GM23338 (cell line): ENCODE results near the gene CHST13. TPM values are rescaled to one million over a fixed set of nuclear protein-coding genes. Genes with fewer than 3 reads are reported as not detected.

Experiments used
- ATAC-seq: fragments of 200-7000 bp; cut with Tn5 transposase; 3 replicates; pipeline ENCODE4 v1.9.1; 2020
- DNase-seq: peaks from one replicate; pipeline ENCODE4 v3.0.0-alpha.2; 2015; ENCODE audit warnings: low spot score
- H2AFZ ChIP-seq: fragments of 200-600 bp; sonication (generic); 2 replicates; pipeline ENCODE4 v1.8.0; 2016; ENCODE audit warnings: antibody characterized with exemption, mild to moderate bottlenecking, moderate library complexity
- H3F3A ChIP-seq: fragments of 200-600 bp; sonication (generic); replicated peaks from 2 replicates; pipeline ENCODE4 v1.8.0; 2017; ENCODE audit warnings: antibody characterized with exemption, mixed run types, low read depth
- H3K27ac ChIP-seq: fragments of 200-600 bp; sonication (generic); 2 replicates; pipeline ENCODE4 v1.6.1; 2016; ENCODE audit warnings: low read depth
- H3K27me3 ChIP-seq: fragments of 200-600 bp; sonication (generic); 2 replicates; pipeline ENCODE4 v1.8.0; 2016; ENCODE audit warnings: mild to moderate bottlenecking, mixed run types, moderate library complexity; ENCODE audit not compliant: insufficient read depth
- H3K36me3 ChIP-seq: fragments of 200-600 bp; sonication (generic); 2 replicates; pipeline ENCODE4 v1.8.0; 2016; ENCODE audit warnings: mild to moderate bottlenecking; ENCODE audit not compliant: insufficient read depth
- H3K4me1 ChIP-seq: fragments of 200-600 bp; sonication (generic); 2 replicates; pipeline ENCODE4 v1.8.0; 2016; ENCODE audit warnings: mild to moderate bottlenecking, moderate library complexity; ENCODE audit not compliant: insufficient read depth
- H3K4me2 ChIP-seq: fragments of 200-600 bp; sonication (generic); 2 replicates; pipeline ENCODE4 v1.7.1; 2017; ENCODE audit warnings: mixed run types
- H3K4me3 ChIP-seq: fragments of 200-600 bp; sonication (generic); 2 replicates; pipeline ENCODE4 v1.6.1; 2016; ENCODE audit warnings: mixed run types
- H3K79me2 ChIP-seq: fragments of 200-600 bp; sonication (generic); replicated peaks from 2 replicates; pipeline ENCODE4 v1.8.0; 2017; ENCODE audit warnings: mild to moderate bottlenecking; ENCODE audit not compliant: insufficient read depth
- H3K9me2 ChIP-seq: fragments of 200-600 bp; sonication (generic); 2 replicates; pipeline ENCODE4 v1.8.0; 2017; ENCODE audit not compliant: insufficient read depth
- H4K20me1 ChIP-seq: fragments of 200-600 bp; sonication (generic); replicated peaks from 2 replicates; pipeline ENCODE4 v1.8.0; 2017; ENCODE audit warnings: mild to moderate bottlenecking; ENCODE audit not compliant: insufficient read depth
- H3K27ac Mint-ChIP-seq: 2 replicates; pipeline ENCODE4 v1.8.0; 2020; ENCODE audit warnings: inconsistent platforms, mild to moderate bottlenecking, moderate library complexity, mixed read lengths
- H3K27me3 Mint-ChIP-seq: 3 replicates; pipeline ENCODE4 v1.8.0; 2022; ENCODE audit warnings: low read depth, mild to moderate bottlenecking, moderate library complexity, mixed read lengths, inconsistent platforms; ENCODE audit not compliant: insufficient read depth, poor library complexity
- H3K36me3 Mint-ChIP-seq: 3 replicates; pipeline ENCODE4 v1.8.0; 2021; ENCODE audit warnings: low read depth, mild to moderate bottlenecking, inconsistent platforms, moderate library complexity, mixed read lengths
- H3K4me1 Mint-ChIP-seq: 3 replicates; pipeline ENCODE4 v1.8.0; 2020; ENCODE audit warnings: mild to moderate bottlenecking, inconsistent platforms, mixed read lengths
- H3K4me3 Mint-ChIP-seq: 3 replicates; pipeline ENCODE4 v1.8.0; 2021; ENCODE audit warnings: moderate library complexity, mild to moderate bottlenecking, inconsistent platforms, mixed read lengths
- H3K9me3 Mint-ChIP-seq: 3 replicates; pipeline ENCODE4 v1.8.0; 2020; ENCODE audit warnings: moderate library complexity, mild to moderate bottlenecking, inconsistent platforms, mixed read lengths
- CTCF ChIP-seq, 2 experiments: fragments of 200-600 bp in 1 of 2; sonication (generic) in 1 of 2; conservative IDR thresholded peaks; 2 replicates each; pipeline versions ENCODE4 v1.5.1 to v1.6.1; 2016 to 2017; ENCODE audit warnings: antibody characterized with exemption in 2 of 2, low read depth in 2 of 2, mild to moderate bottlenecking in 2 of 2, moderate library complexity in 1 of 2
- EZH2 ChIP-seq: fragments of 200-600 bp; sonication (generic); IDR thresholded peaks from one replicate; pipeline ENCODE4 v1.8.0; 2017; ENCODE audit warnings: antibody characterized with exemption, mild to moderate bottlenecking, low read depth; ENCODE audit not compliant: unreplicated experiment
- JUNB ChIP-seq: IDR thresholded peaks from one replicate; pipeline ENCODE4 v1.6.1; 2016; ENCODE audit warnings: antibody characterized with exemption; ENCODE audit not compliant: unreplicated experiment
- POLR2AphosphoS5 ChIP-seq: IDR thresholded peaks from 2 replicates; pipeline ENCODE4 v1.6.1; 2016; ENCODE audit warnings: antibody characterized with exemption, low read depth
- REST ChIP-seq: IDR thresholded peaks from one replicate; pipeline ENCODE4 v1.6.1; 2018; ENCODE audit warnings: antibody characterized with exemption; ENCODE audit not compliant: unreplicated experiment
- ZNF114 ChIP-seq: fragments of 250-450 bp; sonication (Bioruptor Pico); IDR thresholded peaks from 2 replicates; pipeline ENCODE4 v1.5.0; 2020; ENCODE audit warnings: mild to moderate bottlenecking, moderate library complexity
- ZNF331 ChIP-seq: fragments of 250-450 bp; sonication (Bioruptor Pico); IDR thresholded peaks from 2 replicates; pipeline ENCODE4 v1.5.0; 2020; ENCODE audit warnings: low read depth, mild to moderate bottlenecking, moderate library complexity
- polyA plus RNA-seq: library from polyadenylated mRNA; unstranded; fragments of >200 nt; fragmentation: Nextera tagmentation; extraction: Ambion mirVana; gene quantifications from 2 replicates; pipeline ENCODE4 v1.2.1, GENCODE V29; 2016
- total RNA-seq: library from RNA; depleted of rRNA; stranded (reverse); fragments of >200 nt; shearing (Covaris generic); gene quantifications from 2 replicates; pipeline ENCODE4 v1.2.3, GENCODE V29; 2014

The CHST13 gene
- total and polyA plus RNA-seq, 2 experiments from 2014 or later: 3.7 to 8.4 TPM

- TF ChIP-seq EZH2: no peak
- no peak for TF ChIP-seq JUNB
- TF ChIP-seq POLR2AphosphoS5: no peak
- TF ChIP-seq ZNF114 (CRISPR knock-in tag): no peak
Measured at GRCh38 chr3:126498461-126498860, 25.5 kb upstream of the CHST13 start (continued).

GRCh38 chr3:126498929-126499328 lies 25.0 kb upstream of the CHST13 start:
- Mint-ChIP-seq H3K27ac (peak overlapping the region; percentile 72; the same call in 1 of the 2 replicates), H3K36me3 (no peaks in the 10 kb centered on the region), H3K27me3 (peaks cover 15% of the 10 kb centered on the region), H3K9me3 (no peaks in the 10 kb centered on the region), H3K4me3 (no peak overlapping the region), H3K4me1 (peaks cover 14% of the 10 kb centered on the region)
- H3K27me3 ChIP-seq: no peaks in the 10 kb centered on the region
- H3K79me2 ChIP-seq: no peaks in the 10 kb centered on the region
- no peaks in the 10 kb centered on the region for H3K36me3 ChIP-seq
- no peak overlapping the region for H3K27ac ChIP-seq
- no peaks in the 10 kb centered on the region for H4K20me1 ChIP-seq
- no peak overlapping the region for H3K4me3 ChIP-seq
- ATAC-seq: peak; percentile 61
- H3K4me2 ChIP-seq: no peak overlapping the region
- H2AFZ ChIP-seq: 0 out of 2 replicates have a peak overlapping the region, but pooled peaks have one; percentile 38
- H3F3A ChIP-seq: peaks cover 13% of the 10 kb centered on the region
- peaks cover 8% of the 10 kb centered on the region; the same call in 1 of the 2 replicates for H3K4me1 ChIP-seq
- DNase-seq: peak; percentile 45
- TF ChIP-seq POLR2AphosphoS5: no peak
- peak; percentile 21 to 62; a peak in 3 of 4 replicates for TF ChIP-seq CTCF (conservative IDR thresholded peaks at IDR 0.05; ENCODE audit: low read depth in 2 of 2)
- H3K9me2 ChIP-seq: no peaks in the 10 kb centered on the region

GRCh38 chr3:126499401-126499800 lies 24.6 kb upstream of the CHST13 start:
- H3K4me3 Mint-ChIP-seq: no peak overlapping the region
- no peak for DNase-seq
- peaks cover 12% of the 10 kb centered on the region for H3K27me3 Mint-ChIP-seq

More at GRCh38 chr3:126499401-126499800, 24.6 kb upstream of the CHST13 start:
- H3K4me1 Mint-ChIP-seq: peaks cover 14% of the 10 kb centered on the region
- Histone ChIP-seq H3K27me3 (no peaks in the 10 kb centered on the region), H3K9me2 (no peaks in the 10 kb centered on the region), H3K4me1 (peaks cover 8% of the 10 kb centered on the region; the same call in 1 of the 2 replicates), H3K4me3 (no peak overlapping the region), H2AFZ (0 out of 2 replicates have a peak overlapping the region, but pooled peaks have one; percentile 38), H3K4me2 (no peak overlapping the region), H3F3A (peaks cover 13% of the 10 kb centered on the region), H3K79me2 (no peaks in the 10 kb centered on the region), H3K27ac (no peak overlapping the region), H3K36me3 (no peaks in the 10 kb centered on the region), H4K20me1 (no peaks in the 10 kb centered on the region)
- no peak overlapping the region for H3K27ac Mint-ChIP-seq
- TF ChIP-seq ZNF114 (CRISPR knock-in tag) (no peak), ZNF331 (CRISPR knock-in tag) (no peak), EZH2 (no peak), CTCF (conservative IDR thresholded peaks at IDR 0.05; ENCODE audit: low read depth in 2 of 2) (no peak), REST (no peak)
- H3K9me3 Mint-ChIP-seq: no peaks in the 10 kb centered on the region
- H3K36me3 Mint-ChIP-seq: no peaks in the 10 kb centered on the region
- no peak for ATAC-seq
